H1 (cell line): Measurements from ENCODE around the gene BBS2. TPM values are rescaled to one million over a fixed set of nuclear protein-coding genes. Genes with fewer than 3 reads are reported as not detected.

Experiments
- CTCF ChIA-PET: fragments of 300-600 bp; sonication (Branson Sonifier 250); formaldehyde crosslinking; loops from one replicate; lab custom pipeline; 2021; ENCODE audit not compliant: partially characterized antibody; lab: Charles Lee
- POLR2A ChIA-PET: fragments of 300-600 bp; sonication (Branson Sonifier 250); formaldehyde crosslinking; loops from one replicate; lab custom pipeline; 2021; ENCODE audit warnings: inconsistent platforms; ENCODE audit not compliant: partially characterized antibody; lab: Charles Lee
- DNase-seq, 2 experiments: peaks; one replicate each; pipeline versions ENCODE4 v3.0.0 to v3.0.0-alpha.2; 2010 to 2022; ENCODE audit warnings: low spot score in 2 of 2, low read depth in 1 of 2, mixed read lengths in 1 of 2
- FAIRE-seq: peaks from 2 replicates; lab custom pipeline; 2011; peaks lifted over from hg19 to GRCh38; lab: Jason Lieb, UNC
- H2AFZ ChIP-seq: 2 replicates; pipeline ENCODE4 v1.8.1; 2012; ENCODE audit warnings: low read length, inconsistent platforms
- H2AK5ac ChIP-seq: 2 replicates; pipeline ENCODE4 v1.6.1; 2013; ENCODE audit warnings: low read depth, low read length
- H2BK120ac ChIP-seq: replicated peaks from 2 replicates; pipeline ENCODE3; 2013; ENCODE audit warnings: low read depth, low read length, inconsistent platforms
- H2BK12ac ChIP-seq: 2 replicates; pipeline ENCODE4 v1.6.1; 2013; ENCODE audit warnings: low read depth, low read length
- H2BK15ac ChIP-seq: 2 replicates; pipeline ENCODE4 v1.6.1; 2013; ENCODE audit warnings: low read length
- H2BK20ac ChIP-seq: 2 replicates; pipeline ENCODE4 v1.6.1; 2013; ENCODE audit warnings: low read length
- H2BK5ac ChIP-seq: 2 replicates; pipeline ENCODE4 v1.6.1; 2013; ENCODE audit warnings: low read depth, low read length
- H3K14ac ChIP-seq: 2 replicates; pipeline ENCODE4 v1.6.1; 2013; ENCODE audit warnings: inconsistent platforms; ENCODE audit not compliant: insufficient read length
- H3K18ac ChIP-seq: 2 replicates; pipeline ENCODE4 v1.6.1; 2013; ENCODE audit warnings: low read length; ENCODE audit errors: extremely low read depth
- H3K23ac ChIP-seq: 2 replicates; pipeline ENCODE4 v1.6.1; 2013; ENCODE audit warnings: inconsistent platforms; ENCODE audit not compliant: insufficient read length
- H3K23me2 ChIP-seq: 2 replicates; pipeline ENCODE4 v1.6.1; 2013; ENCODE audit warnings: low read depth, low read length
- H3K27ac ChIP-seq: 2 replicates; pipeline ENCODE4 v1.6.1; 2011; ENCODE audit warnings: low read depth, low read length, inconsistent platforms
- H3K27me3 ChIP-seq, 4 experiments: replicated peaks in 1 of 4; 1 replicate in 1 of 4; 2 replicates in 3 of 4; pipeline versions ENCODE4 v1.6.1 to v1.8.1; 2011 to 2013; ENCODE audit warnings: low read length in 3 of 4, mild to moderate bottlenecking in 3 of 4, inconsistent platforms in 2 of 4, mixed read lengths in 2 of 4, moderate library complexity in 1 of 4; ENCODE audit not compliant: control insufficient read depth in 3 of 4, insufficient read depth in 3 of 4; ENCODE audit errors: extremely low read depth in 1 of 4
- H3K36me3 ChIP-seq, 4 experiments: 2 replicates each; pipeline versions ENCODE4 v1.6.1 to v1.8.1; 2011 to 2013; ENCODE audit warnings: mild to moderate bottlenecking in 4 of 4, low read length in 3 of 4, moderate library complexity in 2 of 4, control low read depth in 1 of 4, inconsistent platforms in 1 of 4; ENCODE audit not compliant: insufficient read depth in 4 of 4, control insufficient read depth in 2 of 4
- H3K4ac ChIP-seq: replicated peaks from 2 replicates; pipeline ENCODE3; 2013; ENCODE audit warnings: low read length, low read depth, mixed read lengths, inconsistent platforms; ENCODE audit not compliant: insufficient read length
- H3K4me1 ChIP-seq, 4 experiments: replicated peaks in 1 of 4; 1 replicate in 1 of 4; 2 replicates in 3 of 4; pipeline versions ENCODE4 v1.6.1 to v1.8.1; 2011 to 2013; ENCODE audit warnings: low read length in 3 of 4, inconsistent platforms in 2 of 4, mixed read lengths in 1 of 4; ENCODE audit not compliant: insufficient read depth in 4 of 4, control insufficient read depth in 3 of 4
- H3K4me2 ChIP-seq, 2 experiments: 2 replicates each; pipeline versions ENCODE4 v1.6.1 to v1.8.1; 2011 to 2013; ENCODE audit warnings: low read depth in 2 of 2, low read length in 2 of 2, control low read depth in 1 of 2, inconsistent platforms in 1 of 2, mild to moderate bottlenecking in 1 of 2; ENCODE audit not compliant: insufficient read depth in 1 of 2
- H3K4me3 ChIP-seq, 4 experiments: fragments of 200-600, 300-600 bp in 1 of 4; sonication (generic), shearing (Covaris generic), sonication (Bioruptor Twin) in 1 of 4; 2 replicates each; pipeline versions ENCODE4 v1.5.1 to v1.8.1; 2011 to 2016; ENCODE audit warnings: low read length in 4 of 4, low read depth in 3 of 4, control low read depth in 2 of 4, inconsistent platforms in 2 of 4, mild to moderate bottlenecking in 2 of 4, mixed read lengths in 1 of 4, moderate library complexity in 1 of 4; ENCODE audit not compliant: insufficient read depth in 2 of 4; ENCODE audit errors: extremely low read depth in 1 of 4
- H3K56ac ChIP-seq: replicated peaks from 2 replicates; pipeline ENCODE3; 2013; ENCODE audit warnings: low read depth, mild to moderate bottlenecking, mixed read lengths, low read length, inconsistent platforms; ENCODE audit not compliant: insufficient read length
- H3K79me1 ChIP-seq: 2 replicates; pipeline ENCODE4 v1.6.1; 2013; ENCODE audit warnings: low read depth, low read length, control low read depth
- H3K79me2 ChIP-seq, 2 experiments: 2 replicates each; pipeline versions ENCODE4 v1.6.1 to v1.8.1; 2012 to 2013; ENCODE audit warnings: low read length in 2 of 2, mild to moderate bottlenecking in 2 of 2, inconsistent platforms in 1 of 2; ENCODE audit not compliant: insufficient read depth in 2 of 2, control insufficient read depth in 1 of 2
- H3K9ac ChIP-seq, 4 experiments: replicated peaks in 1 of 4; 1 replicate in 1 of 4; 2 replicates in 3 of 4; pipeline versions ENCODE4 v1.6.1 to v1.8.1; 2011 to 2013; ENCODE audit warnings: low read depth in 3 of 4, low read length in 3 of 4, control low read depth in 2 of 4, mild to moderate bottlenecking in 2 of 4, moderate library complexity in 2 of 4, inconsistent platforms in 1 of 4; ENCODE audit errors: extremely low read depth in 1 of 4
- H3K9me3 ChIP-seq, 2 experiments: 2 replicates each; pipeline versions ENCODE4 v1.6.1 to v1.8.1; 2012 to 2013; ENCODE audit warnings: mild to moderate bottlenecking in 2 of 2, moderate library complexity in 2 of 2, control low read depth in 1 of 2, inconsistent platforms in 1 of 2, low read depth in 1 of 2, low read length in 1 of 2, mixed read lengths in 1 of 2; ENCODE audit not compliant: insufficient read depth in 2 of 2
- H4K20me1 ChIP-seq, 2 experiments: replicated peaks in 1 of 2; 2 replicates each; pipeline versions ENCODE3 to v1.8.1; 2011 to 2013; ENCODE audit warnings: inconsistent platforms in 2 of 2, low read length in 2 of 2, mild to moderate bottlenecking in 1 of 2; ENCODE audit not compliant: insufficient read depth in 2 of 2, control insufficient read depth in 1 of 2
- H4K5ac ChIP-seq: 2 replicates; pipeline ENCODE4 v1.6.1; 2013; ENCODE audit warnings: low read length, low read depth, mixed read lengths, inconsistent platforms; ENCODE audit not compliant: insufficient read length
- H4K8ac ChIP-seq: 2 replicates; pipeline ENCODE4 v1.8.0; 2013; ENCODE audit warnings: mild to moderate bottlenecking, moderate library complexity, low read length, inconsistent platforms; ENCODE audit not compliant: insufficient read depth; ENCODE audit errors: extremely low read depth
- H4K91ac ChIP-seq: replicated peaks from 2 replicates; pipeline ENCODE3; 2013; ENCODE audit warnings: low read length, mixed read lengths, inconsistent platforms; ENCODE audit not compliant: insufficient read length
- CEBPB ChIP-seq: IDR thresholded peaks from 2 replicates; pipeline ENCODE4 v1.6.1; 2012; ENCODE audit warnings: low read depth, low read length
- CHD2 ChIP-seq: IDR thresholded peaks from 2 replicates; pipeline ENCODE4 v1.6.1; 2012; ENCODE audit warnings: low read length, improper control_type of control experiment
- CTBP2 ChIP-seq: IDR thresholded peaks from 2 replicates; pipeline ENCODE4 v1.7.0; 2011; ENCODE audit warnings: borderline replicate concordance, mild to moderate bottlenecking, moderate library complexity, mixed read lengths, low read length; ENCODE audit not compliant: insufficient read depth, insufficient read length
- EGR1 ChIP-seq: IDR thresholded peaks from 2 replicates; pipeline ENCODE4 v1.6.1; 2011; ENCODE audit warnings: low read depth, low read length, borderline replicate concordance
- HDAC2 ChIP-seq, 2 experiments: fragments of 300-600 bp in 1 of 2; sonication (generic) in 1 of 2; IDR thresholded peaks; 2 replicates each; pipeline ENCODE4 v1.6.1; 2011 to 2012; ENCODE audit warnings: low read depth in 2 of 2, low read length in 2 of 2, mild to moderate bottlenecking in 2 of 2, moderate library complexity in 2 of 2, borderline replicate concordance in 1 of 2, inconsistent platforms in 1 of 2
- HDAC6 ChIP-seq: IDR thresholded peaks from one replicate; pipeline ENCODE4 v1.7.1; 2012; ENCODE audit warnings: low read depth, mild to moderate bottlenecking, inconsistent platforms, low read length, moderate library complexity
- NANOG ChIP-seq: IDR thresholded peaks from 2 replicates; pipeline ENCODE4 v1.6.1; 2011; ENCODE audit warnings: low read length, low read depth, mild to moderate bottlenecking, inconsistent platforms; ENCODE audit not compliant: insufficient read depth, poor library complexity, severe bottlenecking
- PHF8 ChIP-seq: fragments of 200-600 bp; sonication (generic); conservative IDR thresholded peaks from 2 replicates; pipeline ENCODE4 v1.7.1; 2012; ENCODE audit warnings: low read depth, mild to moderate bottlenecking, inconsistent platforms, low read length, moderate library complexity
- POLR2A ChIP-seq, 2 experiments: IDR thresholded peaks; 1 replicate in 1 of 2; 2 replicates in 1 of 2; pipeline ENCODE4 v1.6.1; 2011; ENCODE audit warnings: low read depth in 2 of 2, low read length in 2 of 2, mild to moderate bottlenecking in 2 of 2; ENCODE audit errors: control extremely low read depth in 1 of 2
- RFX5 ChIP-seq: IDR thresholded peaks from 2 replicates; pipeline ENCODE4 v1.6.1; 2011; ENCODE audit warnings: low read depth, low read length, improper control_type of control experiment, borderline replicate concordance
- SIRT6 ChIP-seq: IDR thresholded peaks from one replicate; pipeline ENCODE4 v1.7.1; 2012; ENCODE audit warnings: low read length, inconsistent platforms
- TAF7 ChIP-seq: optimal IDR thresholded peaks from 2 replicates; pipeline ENCODE3; 2011; ENCODE audit warnings: low read depth, mild to moderate bottlenecking, inconsistent platforms, low read length, moderate library complexity, borderline replicate concordance
- WGBS, 2 experiments: shearing (Covaris generic) in 1 of 2; methylation state at CpG; one replicate each; pipeline versions ENCODE4 v1.1.6 to v1.1.7; 2013 to 2015; ENCODE audit warnings: low lambda C conversion rate in 2 of 2, mixed read lengths in 2 of 2, inconsistent platforms in 1 of 2, low coverage in 1 of 2, missing lambda C conversion rate in 1 of 2; ENCODE audit not compliant: insufficient replicate concordance in 2 of 2, insufficient coverage in 1 of 2, insufficient read length in 1 of 2; ENCODE audit errors: extremely low coverage in 1 of 2, missing lambda C conversion rate in 1 of 2; 5-methylcytosine and 5-hydroxymethylcytosine counted together
- polyA plus RNA-seq, 7 experiments: library from polyadenylated mRNA; depleted of rRNA in 3 of 7; stranded (reverse) in 5 of 7; unstranded in 2 of 7; fragments of >200 nt in 5 of 7; fragments of 200-250 nt in 2 of 7; gene quantifications; 1 replicate in 5 of 7; 2 replicates in 1 of 7; 4 replicates in 1 of 7; pipeline versions ENCODE4 v1.2.1 to v1.2.3, GENCODE V29; 2011 to 2013; ENCODE audit warnings: missing spikeins in 2 of 7, mixed read lengths in 2 of 7
- total RNA-seq: library from RNA; stranded (reverse); fragmentation: NEBNext Ultra II Directional; extraction: Animal tissue kit (Norgen Biotek cat#: 25700); gene quantifications from 2 replicates; pipeline ENCODE4 v1.2.1, GENCODE V29; 2021
- TF ChIP-seq, protein P1 (sequence below): IDR thresholded peaks from 2 replicates; pipeline ENCODE4 v1.6.1; 2012; ENCODE audit warnings: low read length, inconsistent platforms

Gene BBS2
- total and polyA plus RNA-seq, 2 of the 8 experiments (the other 6 are each of a cell fraction or from before 2014, with no cell fraction given) = 12.3 to 15.1 TPM

DNA sequence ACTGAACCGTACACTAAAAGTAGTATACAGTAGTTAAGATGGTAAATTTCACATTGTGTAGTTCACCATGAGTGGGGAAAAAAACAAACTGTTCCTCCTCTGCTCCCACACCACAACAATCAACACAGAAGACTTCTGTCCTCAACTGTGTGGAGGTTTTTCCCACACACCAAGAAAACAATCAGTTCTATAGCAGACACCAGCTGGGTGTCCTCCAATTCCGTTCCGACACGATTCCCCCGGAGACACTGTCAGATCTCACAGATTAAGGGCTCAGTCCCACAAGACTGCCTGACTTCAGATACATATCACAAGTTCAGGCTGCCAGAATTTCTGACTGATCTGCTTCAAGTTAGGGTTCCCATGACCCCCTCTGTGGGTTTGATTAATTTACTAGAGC, 31.8 kb downstream of the BBS2 start:
- H4K8ac ChIP-seq = no peak overlapping the region
- WGBS, 2 experiments = 89% methylated on average over 5 of the region's 5 CpGs; no CpG with 5 or more reads in 1 of the 2 experiments
- H3K9me3 ChIP-seq = no peaks in the 10 kb centered on the region
- H3K27ac ChIP-seq = no peak overlapping the region
- H3K4me3 ChIP-seq = no peak overlapping the region
- no peak for DNase-seq
- H2BK20ac ChIP-seq = no peak overlapping the region
- no peaks in the 10 kb centered on the region for H3K79me2 ChIP-seq
- H3K9ac ChIP-seq = no peak overlapping the region
- H4K5ac ChIP-seq = no peak overlapping the region
- ChIA-PET POLR2A (no interaction called here), CTCF (interaction anchor here (0.7 to 0.9 kb wide), 2 partner anchors 12 to 13 kb away, joined by 3 read pairs; no protein-coding TSS in a partner anchor)
- no peak overlapping the region for H3K14ac ChIP-seq
- no peak overlapping the region for H3K18ac ChIP-seq
- no peak for FAIRE-seq
- no peak overlapping the region for H3K56ac ChIP-seq
- H3K23ac ChIP-seq = no peak overlapping the region
- no peak overlapping the region for H2BK5ac ChIP-seq
- H2AFZ ChIP-seq = no peak overlapping the region
- no peak overlapping the region for H2AK5ac ChIP-seq
- no peaks in the 10 kb centered on the region for H3K4me1 ChIP-seq
- H3K79me1 ChIP-seq = no peaks in the 10 kb centered on the region
- H3K4me2 ChIP-seq = no peak overlapping the region
- 0 out of 8 replicates have a peak, but pooled peaks cover 0 to 3% (median 0%) of the 10 kb centered on the region in 4 experiments for H3K36me3 ChIP-seq
- H4K20me1 ChIP-seq = no peaks in the 10 kb centered on the region
- H2BK12ac ChIP-seq = no peak overlapping the region
- H3K27me3 ChIP-seq = no peaks in the 10 kb centered on the region
- no peak overlapping the region for H2BK120ac ChIP-seq
- no peak overlapping the region for H2BK15ac ChIP-seq
- H3K23me2 ChIP-seq = no peaks in the 10 kb centered on the region
- H3K4ac ChIP-seq = no peak overlapping the region
- H4K91ac ChIP-seq = no peak overlapping the region
- TF ChIP-seq POLR2A (IDR thresholded peaks at IDR 0.05; ENCODE audit: control extremely low read depth in 1 of 2, low read depth in 2 of 2, low read length in 2 of 2) = no peak
- no peak for TF ChIP-seq PHF8
- TF ChIP-seq, protein P1, sequence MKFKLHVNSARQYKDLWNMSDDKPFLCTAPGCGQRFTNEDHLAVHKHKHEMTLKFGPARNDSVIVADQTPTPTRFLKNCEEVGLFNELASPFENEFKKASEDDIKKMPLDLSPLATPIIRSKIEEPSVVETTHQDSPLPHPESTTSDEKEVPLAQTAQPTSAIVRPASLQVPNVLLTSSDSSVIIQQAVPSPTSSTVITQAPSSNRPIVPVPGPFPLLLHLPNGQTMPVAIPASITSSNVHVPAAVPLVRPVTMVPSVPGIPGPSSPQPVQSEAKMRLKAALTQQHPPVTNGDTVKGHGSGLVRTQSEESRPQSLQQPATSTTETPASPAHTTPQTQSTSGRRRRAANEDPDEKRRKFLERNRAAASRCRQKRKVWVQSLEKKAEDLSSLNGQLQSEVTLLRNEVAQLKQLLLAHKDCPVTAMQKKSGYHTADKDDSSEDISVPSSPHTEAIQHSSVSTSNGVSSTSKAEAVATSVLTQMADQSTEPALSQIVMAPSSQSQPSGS = no peak
- no peak for TF ChIP-seq HDAC2 (IDR thresholded peaks at IDR 0.05; ENCODE audit: borderline replicate concordance in 1 of 2, low read depth in 2 of 2, low read length in 2 of 2)
- no peak for TF ChIP-seq SIRT6
- TF ChIP-seq CEBPB = no peak
- no peak for TF ChIP-seq NANOG
- no peak for TF ChIP-seq RFX5
- TF ChIP-seq HDAC6 = no peak
- TF ChIP-seq EGR1 = no peak
- no peak for TF ChIP-seq CHD2
- no peak for TF ChIP-seq TAF7
- TF ChIP-seq CTBP2 = no peak
